Activated CD4-positive, alpha-beta T cell treated with anti-CD3 and anti-CD28 coated beads, Interleukin-2, Interleukin-6, amounts not matched to agents 100 ng/mL and 50 ng/mL, durations not matched to agents 16 hours and 8 hours (primary cell): ENCODE data around the gene LYPD6B.

Experiments
- DNase-seq: peaks from one replicate; pipeline ENCODE4 v3.0.0-alpha.2; 2020

Gene LYPD6B

DNA sequence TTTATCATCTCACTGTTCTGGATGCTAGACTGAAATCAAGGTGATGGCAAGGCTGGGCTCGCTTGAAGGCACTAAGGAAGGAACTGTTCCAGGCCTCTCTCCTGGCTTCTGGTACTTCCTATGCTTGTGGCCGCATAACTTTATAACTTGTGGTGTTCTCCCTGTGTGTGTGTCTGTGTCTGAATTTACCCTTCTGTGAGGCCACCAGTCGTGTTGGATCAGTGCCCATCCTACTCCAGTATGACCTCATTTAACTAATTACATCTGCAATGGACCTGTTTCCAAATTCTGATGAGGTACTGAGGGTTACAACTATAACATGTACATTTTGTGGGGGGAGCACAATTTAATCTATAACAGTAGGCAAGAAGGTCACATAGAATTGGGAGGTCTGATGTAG, 41.6 kb downstream of the LYPD6B start:
- DNase-seq: no peak

GRCh38 chr2:149080971-149081370, 42.5 kb downstream of the LYPD6B start:
- DNase-seq: no peak

GRCh38 chr2:149082079-149082478, 43.6 kb downstream of the LYPD6B start:
- DNase-seq: no peak

- DNase-seq: no peak
Observed at GRCh38 chr2:149082735-149083134, 44.2 kb downstream of the LYPD6B start.

DNA sequence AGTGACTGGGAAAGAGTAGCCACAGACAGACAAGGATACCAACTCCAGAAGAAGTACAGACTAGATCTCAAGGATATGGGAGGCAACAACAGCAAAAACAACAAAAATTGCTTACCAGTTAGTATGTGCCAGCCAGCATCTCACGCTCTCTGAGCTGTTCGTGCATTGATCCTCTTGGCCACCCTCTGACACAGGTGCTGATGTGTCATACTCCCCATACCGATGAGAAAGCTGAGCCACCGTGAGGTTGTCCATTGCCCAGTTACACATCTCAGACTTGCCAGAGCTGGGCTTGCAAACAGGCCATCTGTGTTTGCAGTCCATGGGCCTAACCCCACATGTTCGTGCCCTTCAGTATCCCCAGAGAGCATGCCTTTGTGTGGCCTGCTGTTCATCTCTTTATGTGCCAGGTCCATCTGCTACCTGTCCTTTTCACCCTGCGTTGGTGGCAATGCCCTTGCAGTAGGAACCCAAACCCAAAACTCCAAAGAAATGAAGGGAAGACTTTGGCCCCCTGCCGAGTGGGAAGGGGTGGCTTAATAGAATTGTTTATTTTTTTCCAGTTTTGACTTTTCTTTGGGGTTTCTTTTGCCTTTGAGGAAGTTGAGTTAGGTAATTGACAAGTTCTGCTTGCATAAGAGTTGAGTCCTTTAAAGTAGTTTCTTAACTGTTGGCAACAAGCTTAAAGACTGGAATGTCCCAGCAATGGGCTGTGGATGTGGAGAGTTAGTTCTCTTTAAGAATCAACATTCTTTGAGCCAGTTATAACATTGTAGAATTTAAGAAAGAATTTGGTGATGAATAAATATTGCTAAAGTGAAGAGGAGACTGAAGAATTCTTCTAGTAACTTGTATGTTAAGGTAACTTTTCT, 46.7 kb downstream of the LYPD6B start:
- DNase-seq: no peak

GRCh38 chr2:149087751-149088150, 49.3 kb downstream of the LYPD6B start:
- DNase-seq: no peak

- no peak for DNase-seq
Observed at GRCh38 chr2:149089068-149089467, 50.6 kb downstream of the LYPD6B start.

DNA sequence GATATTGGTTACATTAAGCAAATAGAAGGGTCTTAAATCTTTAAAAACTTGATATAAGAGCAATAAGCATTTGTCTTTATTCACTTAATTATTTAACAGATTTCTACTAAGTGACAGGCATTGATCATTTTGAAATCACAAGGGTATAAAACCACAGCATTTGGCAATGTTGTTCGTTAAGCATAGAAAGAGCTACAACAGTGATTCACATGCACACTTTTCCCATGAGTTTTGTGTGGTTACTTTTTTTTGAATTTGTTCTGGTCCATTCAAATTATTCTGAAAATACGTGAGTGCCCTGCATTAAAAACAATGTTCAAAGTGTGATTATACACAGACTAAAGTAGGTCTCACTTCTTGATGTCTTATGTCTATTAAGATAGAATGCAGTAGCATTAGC, 52.2 kb downstream of the LYPD6B start:
- no peak for DNase-seq

- DNase-seq: no peak
Observed at GRCh38 chr2:149093579-149093978, 55.1 kb downstream of the LYPD6B start.

DNA sequence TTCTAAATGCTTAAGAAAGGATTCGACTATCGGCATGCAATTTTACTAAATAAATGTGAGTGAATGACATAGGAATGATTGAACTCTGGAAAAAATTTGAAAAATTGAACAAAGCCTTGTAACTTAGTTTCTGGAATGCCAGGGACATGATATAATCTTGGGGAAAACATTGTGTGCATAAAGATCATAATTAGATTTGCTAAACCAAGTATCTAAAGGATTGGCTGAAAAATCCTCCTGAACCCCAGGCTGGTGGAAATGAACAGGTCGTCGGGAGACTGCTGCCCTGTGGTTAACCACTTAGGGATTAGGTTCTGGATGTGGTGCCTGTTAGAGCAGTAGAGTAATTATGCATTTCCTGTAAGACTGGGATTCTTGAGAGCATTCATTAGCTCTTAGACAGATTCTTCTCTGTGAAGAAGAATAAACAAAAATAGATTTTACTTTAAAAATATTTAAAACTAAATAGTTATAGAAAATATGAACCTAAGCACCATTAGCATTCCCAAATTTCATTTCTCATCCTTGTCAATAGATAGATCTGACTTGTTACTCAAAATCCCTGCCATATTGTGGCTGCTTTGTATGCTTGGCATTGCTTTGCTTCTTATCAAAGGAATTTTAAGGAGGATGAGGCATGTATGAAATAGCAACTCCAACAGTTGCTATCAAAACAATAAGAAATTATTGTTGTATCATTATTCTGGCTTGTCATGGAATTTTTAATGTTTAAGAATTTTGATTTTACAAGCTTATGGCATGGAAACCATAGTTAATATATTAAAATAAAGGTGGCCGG, 55.9 kb downstream of the LYPD6B start:
- no peak for DNase-seq

GRCh38 chr2:149098701-149099100, 60.2 kb downstream of the LYPD6B start:
- DNase-seq: no peak

GRCh38 chr2:149099298-149099697, 60.8 kb downstream of the LYPD6B start:
- DNase-seq: no peak

GRCh38 chr2:149100739-149101699, 62.5 kb downstream of the LYPD6B start:
- DNase-seq: no peak

- no peak for DNase-seq
Observed at GRCh38 chr2:149101818-149102217, 63.3 kb downstream of the LYPD6B start.

DNA sequence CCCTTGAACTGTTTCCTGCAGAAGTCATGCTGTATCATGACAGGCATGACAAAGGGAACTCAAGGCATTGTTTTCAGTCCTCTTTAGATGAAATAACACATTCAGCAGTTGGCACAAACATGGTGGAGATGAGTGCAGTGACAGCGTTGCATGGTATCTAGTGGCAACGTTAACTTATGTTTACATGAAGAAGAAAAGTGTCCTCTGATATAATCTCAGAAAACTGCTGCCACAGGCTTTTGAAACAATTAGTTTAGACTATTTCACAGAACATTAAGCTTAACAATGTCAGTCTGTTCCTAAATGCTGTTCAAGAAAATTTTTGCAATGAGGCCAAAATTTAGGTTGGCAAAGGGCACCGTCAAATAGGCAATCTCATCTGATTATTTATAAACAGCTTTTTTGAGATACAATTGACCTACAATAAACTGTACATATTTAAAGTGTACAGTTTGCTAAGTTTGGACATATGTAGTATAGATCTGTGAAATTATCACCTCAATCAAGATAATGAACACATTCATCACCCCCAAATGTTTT, 64.7 kb downstream of the LYPD6B start:
- no peak for DNase-seq

GRCh38 chr2:149104221-149104620, 65.7 kb downstream of the LYPD6B start:
- no peak for DNase-seq

- no peak for DNase-seq
Observed at GRCh38 chr2:149112068-149112467, 73.6 kb downstream of the LYPD6B start.

- no peak for DNase-seq
Observed at GRCh38 chr2:149112713-149113112, 74.2 kb downstream of the LYPD6B start.

GRCh38 chr2:149115781-149116180, 77.3 kb downstream of the LYPD6B start:
- no peak for DNase-seq

DNA sequence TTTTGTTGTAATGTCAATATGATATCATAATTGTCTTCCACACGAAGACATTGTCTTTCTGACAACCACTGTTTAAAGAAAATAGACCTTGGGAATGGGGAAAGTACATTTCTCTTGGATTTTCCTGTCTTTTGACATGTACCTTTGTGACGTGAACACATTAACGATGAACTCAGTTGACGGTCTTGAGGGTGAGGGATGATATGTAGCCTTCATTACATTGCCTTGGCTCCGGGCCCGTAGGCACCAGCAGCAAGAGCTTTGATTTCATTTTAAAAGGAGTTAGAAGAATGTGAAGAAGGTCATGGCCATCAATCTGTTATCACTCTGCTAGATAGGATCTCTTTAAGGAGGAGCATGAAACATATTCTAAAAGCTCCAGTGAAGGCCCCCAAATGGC, 80.9 kb downstream of the LYPD6B start:
- DNase-seq: no peak

- no peak for DNase-seq
Observed at GRCh38 chr2:149122516-149122915, 84.0 kb downstream of the LYPD6B start.

- no peak for DNase-seq
Observed at GRCh38 chr2:149125031-149125725, 86.7 kb downstream of the LYPD6B start.
